ENCODE measurements around the gene OR5D18. TPM values are rescaled to one million over a fixed set of nuclear protein-coding genes. Genes with fewer than 3 reads are reported as not detected.

Gene OR5D18
- total RNA-seq, 4 donors from 2014 or later: not detected

- no peak for TF ChIP-seq CTCF (IDR thresholded peaks at IDR 0.05; ENCODE audit: low read depth)
Observed at GRCh38 chr11:55826919-55827318, 7.5 kb downstream of the OR5D18 start, which contains the start of gene OR5L2. Gene OR5L2 (plus strand): TSS chr11:55827219. CDS start chr11:55827219, 0 bp downstream.

GRCh38 chr11:55838452-55838851 lies 19.0 kb downstream of the OR5D18 start, which contains the start of gene OR5D16:
Gene OR5D16 (plus strand): TSS chr11:55838752. CDS start chr11:55838752, 0 bp downstream.
- no peak for TF ChIP-seq CTCF (IDR thresholded peaks at IDR 0.05; ENCODE audit: low read depth)

- TF ChIP-seq CTCF (IDR thresholded peaks at IDR 0.05; ENCODE audit: low read depth): no peak
Observed at GRCh38 chr11:55847453-55847852, 28.0 kb downstream of the OR5D18 start.

GRCh38 chr11:55849037-55849436 lies 29.6 kb downstream of the OR5D18 start:
- no peak for TF ChIP-seq CTCF (IDR thresholded peaks at IDR 0.05; ENCODE audit: low read depth)

DNA sequence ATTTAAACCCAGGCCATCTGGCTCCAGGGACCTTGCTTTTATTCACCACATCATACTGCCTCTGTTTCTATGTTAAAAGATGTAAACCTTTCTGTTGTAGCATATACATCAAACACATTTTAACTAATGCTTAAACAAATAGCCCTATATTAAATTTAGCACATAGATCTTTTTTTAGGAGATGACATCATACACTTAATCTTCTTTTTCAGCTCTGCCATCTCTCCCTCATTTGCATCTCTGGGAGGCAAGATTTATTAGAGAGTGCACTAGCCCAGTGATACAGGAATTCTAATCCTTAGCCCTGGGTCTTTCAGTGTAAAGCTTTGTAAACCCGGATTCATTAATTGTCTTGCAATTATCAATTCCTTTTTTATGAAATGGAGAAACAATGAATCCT lies 32.7 kb downstream of the OR5D18 start:
- no peak for TF ChIP-seq CTCF (IDR thresholded peaks at IDR 0.05; ENCODE audit: low read depth)

DNA sequence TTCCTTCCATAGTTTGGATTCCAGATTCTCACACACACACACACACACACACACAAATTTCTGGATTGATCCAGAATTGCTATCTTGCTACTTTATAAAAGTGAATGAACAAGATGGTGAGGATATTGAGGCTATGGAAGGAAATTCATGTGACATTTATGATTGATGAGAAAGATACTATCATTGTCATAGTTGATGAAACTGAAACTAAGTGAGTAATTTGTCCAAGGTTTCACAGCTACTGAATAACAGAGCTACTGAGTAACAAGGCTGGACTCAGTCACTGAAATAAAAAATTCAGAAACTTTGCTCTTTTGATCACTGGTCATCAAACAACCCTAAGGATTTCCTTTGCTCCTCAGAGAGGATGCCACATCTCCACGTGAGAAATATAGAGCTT lies 35.3 kb downstream of the OR5D18 start:
- TF ChIP-seq CTCF (IDR thresholded peaks at IDR 0.05; ENCODE audit: low read depth): no peak

Small RNA genes within 50 kb of the gene (small RNA-seq; reads per million reads assigned to genes)
- gene AC036111.3: not detected

Other genes starting within 250 kb of the OR5D18 start
- not detected for gene OR4C16, start 247.5 kb upstream of the OR5D18 start, total RNA-seq
- gene OR4C11, start 212.0 kb upstream of the OR5D18 start, total RNA-seq: not detected
- gene OR4P4, start 184.5 kb upstream of the OR5D18 start, total RNA-seq: not detected
- not detected for gene OR4S2, start 171.3 kb upstream of the OR5D18 start, total RNA-seq
- not detected for gene OR4C6, start 157.4 kb upstream of the OR5D18 start, total RNA-seq
- not detected for gene OR5D13, start 46.2 kb upstream of the OR5D18 start, total RNA-seq
- not detected for gene OR5D14, start 24.1 kb upstream of the OR5D18 start, total RNA-seq
- gene OR5L1, start 8.3 kb upstream of the OR5D18 start, total RNA-seq: not detected
- not detected for gene OR5L2, start 7.6 kb downstream of the OR5D18 start, total RNA-seq
- not detected for gene OR5D16, start 19.1 kb downstream of the OR5D18 start, total RNA-seq
- not detected for gene TRIM51, start 63.7 kb downstream of the OR5D18 start, total RNA-seq
- gene OR5W2, start 95.0 kb downstream of the OR5D18 start, total RNA-seq: not detected
- gene OR5I1, start 116.8 kb downstream of the OR5D18 start, total RNA-seq: not detected
- not detected for gene OR10AG1, start 150.3 kb downstream of the OR5D18 start, total RNA-seq
- not detected for gene OR5F1, start 175.0 kb downstream of the OR5D18 start, total RNA-seq
- gene OR5AS1, start 208.0 kb downstream of the OR5D18 start, total RNA-seq: not detected

All from subcutaneous adipose tissue (tissue), 4 donors.